Measurements from ENCODE around the gene RUFY3.
"Not testable (repeated sequence)": the region's sequence is repeated elsewhere in the genome, so short reads cannot be mapped to it uniquely, and the experiment has no call there.

The RUFY3 gene

GRCh38 chr4:70706516-70706915 is 15.2 kb upstream of the RUFY3 start:
- DNase-seq: no peak

- peak; percentile 65 for DNase-seq
Observed at GRCh38 chr4:70709611-70710205, 12.1 kb upstream of the RUFY3 start.

DNA sequence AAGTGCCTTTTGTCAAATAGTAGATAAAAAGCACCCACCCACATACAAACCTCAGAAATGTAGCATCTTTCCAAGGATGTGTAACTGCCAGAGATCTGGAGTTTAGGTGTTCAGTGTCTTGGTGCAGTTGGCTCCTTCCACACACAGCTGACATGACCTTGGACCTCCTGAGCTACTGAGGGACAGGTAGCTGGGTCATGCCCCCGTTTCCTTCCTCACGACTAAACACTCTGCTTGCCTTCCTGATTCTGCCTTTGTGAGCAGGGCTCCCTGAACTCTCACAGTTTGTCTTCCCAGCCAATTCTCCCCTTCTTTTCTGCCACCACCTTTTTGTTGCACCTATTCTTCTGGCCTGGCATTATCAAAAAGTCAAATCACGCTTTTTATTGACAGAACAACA is 10.2 kb upstream of the RUFY3 start:
- no peak for DNase-seq

- DNase-seq: no peak
Observed at GRCh38 chr4:70712150-70712549, 9.6 kb upstream of the RUFY3 start.

DNA sequence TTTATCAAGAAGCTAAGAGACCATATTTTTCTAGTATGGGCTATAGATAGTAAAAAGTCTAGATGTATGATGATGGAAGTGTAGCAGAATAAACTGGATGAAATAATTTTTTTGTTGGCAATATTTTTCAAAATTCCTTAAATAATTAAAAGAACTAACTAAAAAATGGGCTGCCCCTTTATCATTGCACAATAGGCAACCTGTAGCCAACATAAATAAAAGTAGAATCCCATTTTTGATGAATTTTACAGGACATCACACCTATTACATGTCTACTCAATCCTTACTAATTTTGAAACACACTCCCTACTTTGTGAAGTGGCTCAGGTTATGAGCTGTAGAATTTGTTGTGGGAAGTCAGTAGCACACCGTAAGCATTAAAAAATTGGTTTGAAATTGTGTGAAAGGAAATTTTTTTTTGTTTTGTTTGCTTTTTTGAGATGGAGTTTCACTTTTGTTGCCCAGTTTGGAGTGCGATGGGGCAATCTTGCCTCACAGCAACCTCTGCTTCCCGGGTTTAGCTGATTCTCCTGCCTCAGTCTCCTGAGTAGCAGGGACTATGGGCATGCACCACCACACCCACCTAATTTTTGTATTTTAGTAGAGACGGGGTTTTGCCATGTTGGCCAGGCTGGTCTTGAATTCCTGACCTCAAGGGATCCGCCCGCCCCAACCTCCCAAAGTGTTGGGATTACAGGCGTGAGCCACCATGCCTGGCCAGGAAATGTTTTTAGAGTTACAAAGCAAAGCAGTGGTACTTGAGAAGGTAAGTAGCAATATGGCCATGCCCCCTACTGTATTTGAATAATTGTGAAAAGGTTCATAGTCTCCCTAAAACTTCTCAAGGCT is 8.9 kb upstream of the RUFY3 start:
- DNase-seq: no peak

DNA sequence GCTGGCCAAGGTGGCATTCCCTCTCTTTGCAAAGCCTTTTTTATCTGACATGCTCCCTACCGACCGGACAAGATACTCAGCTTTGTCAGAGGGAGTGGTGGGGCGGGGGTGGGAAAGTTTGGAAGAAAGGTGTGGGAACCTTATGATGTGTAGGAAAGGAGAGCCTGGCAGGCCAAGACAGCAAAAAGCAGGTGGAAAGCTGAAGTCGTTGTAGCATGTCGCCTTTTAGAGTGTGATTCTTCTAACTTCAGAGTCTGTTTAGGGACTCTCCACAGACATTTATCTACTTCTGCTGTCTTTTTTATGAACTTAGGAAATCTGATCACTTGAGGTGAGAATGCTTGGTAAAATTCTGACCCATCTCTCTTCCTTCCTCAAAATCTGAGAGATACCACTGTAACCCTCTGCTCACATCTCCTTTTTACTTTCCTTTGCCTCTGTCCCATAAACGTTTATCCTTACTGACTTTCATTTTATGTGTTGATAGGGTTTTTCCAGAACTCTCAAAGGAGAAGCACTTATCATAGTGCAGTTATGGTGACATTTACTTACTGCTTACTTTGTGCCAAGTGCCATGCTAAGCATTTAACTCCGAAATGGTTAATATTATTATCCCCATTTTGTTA is 8.2 kb upstream of the RUFY3 start:
- no peak for DNase-seq

- DNase-seq: no peak
Observed at GRCh38 chr4:70714079-70714887, 7.5 kb upstream of the RUFY3 start.

- no peak for DNase-seq
Observed at GRCh38 chr4:70715097-70715496, 6.7 kb upstream of the RUFY3 start.

DNA sequence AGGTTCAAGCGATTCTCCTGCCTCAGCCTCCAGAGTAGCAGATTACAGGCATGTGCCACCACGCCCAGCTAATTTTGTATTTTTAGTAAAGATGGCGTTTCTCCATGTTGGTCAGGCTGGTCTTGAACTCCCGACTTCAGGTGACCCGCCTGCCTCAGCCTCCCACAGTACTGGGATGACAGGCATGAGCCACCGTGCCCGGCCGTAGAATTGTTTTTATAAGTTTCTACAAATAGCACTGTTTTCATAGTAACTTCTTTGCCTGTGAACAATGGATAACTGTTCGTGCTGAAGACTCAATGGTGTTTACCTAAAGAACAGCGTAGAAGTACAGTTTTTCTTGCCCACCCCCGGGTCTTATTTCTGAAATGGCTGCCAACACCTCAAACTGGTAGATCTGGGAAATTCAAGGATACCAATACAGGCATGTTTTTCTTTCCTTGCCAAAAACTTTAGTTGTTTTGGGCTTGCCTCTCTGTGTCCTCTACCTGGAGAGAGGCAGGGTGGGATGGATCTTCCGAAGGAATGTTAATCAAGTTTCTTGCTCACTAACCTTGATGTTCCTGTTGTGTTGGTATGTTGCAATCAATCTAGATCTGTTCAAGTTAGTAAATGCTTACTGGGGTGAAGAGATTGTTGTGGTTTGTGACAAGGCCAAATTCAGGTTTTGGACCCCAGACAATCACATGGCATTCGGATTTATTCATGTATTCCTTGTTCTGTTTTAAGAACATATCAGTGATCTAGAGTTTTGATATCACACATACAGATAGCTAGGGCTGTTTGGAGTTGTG is 2.8 kb upstream of the RUFY3 start:
- DNase-seq: no peak

- peak; percentile 63 for DNase-seq
Observed at GRCh38 chr4:70722199-70722791, 531 bp downstream of the RUFY3 start.

- DNase-seq: no peak
Observed at GRCh38 chr4:70724463-70724862, 2.7 kb downstream of the RUFY3 start.

DNA sequence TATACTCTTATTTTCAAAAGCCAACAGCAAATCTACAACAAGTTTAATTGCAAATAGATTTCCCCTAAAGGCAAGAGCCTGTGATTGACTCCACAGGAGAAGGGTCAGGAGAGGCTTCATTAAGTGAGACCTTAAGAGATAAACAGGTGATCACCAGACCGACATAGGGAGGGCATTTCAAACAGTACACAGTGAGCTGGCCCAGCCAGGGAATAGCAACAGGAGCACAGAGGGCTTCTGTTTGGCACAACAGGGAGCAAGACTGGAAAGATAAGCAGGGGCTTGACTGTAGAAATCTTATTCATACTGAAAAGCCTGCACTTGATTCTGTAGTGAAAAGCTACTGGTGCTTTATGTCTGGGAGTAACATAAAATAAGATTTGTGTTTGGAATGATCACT is 3.9 kb downstream of the RUFY3 start:
- DNase-seq: no peak

- DNase-seq: not testable (repeated sequence)
Observed at GRCh38 chr4:70726515-70726914, 4.8 kb downstream of the RUFY3 start.

GRCh38 chr4:70728091-70728490 is 6.3 kb downstream of the RUFY3 start:
- no peak for DNase-seq

GRCh38 chr4:70732878-70733277 is 11.1 kb downstream of the RUFY3 start:
- DNase-seq: not testable (repeated sequence)

- no peak for DNase-seq
Observed at GRCh38 chr4:70734168-70734954, 12.6 kb downstream of the RUFY3 start.

DNA sequence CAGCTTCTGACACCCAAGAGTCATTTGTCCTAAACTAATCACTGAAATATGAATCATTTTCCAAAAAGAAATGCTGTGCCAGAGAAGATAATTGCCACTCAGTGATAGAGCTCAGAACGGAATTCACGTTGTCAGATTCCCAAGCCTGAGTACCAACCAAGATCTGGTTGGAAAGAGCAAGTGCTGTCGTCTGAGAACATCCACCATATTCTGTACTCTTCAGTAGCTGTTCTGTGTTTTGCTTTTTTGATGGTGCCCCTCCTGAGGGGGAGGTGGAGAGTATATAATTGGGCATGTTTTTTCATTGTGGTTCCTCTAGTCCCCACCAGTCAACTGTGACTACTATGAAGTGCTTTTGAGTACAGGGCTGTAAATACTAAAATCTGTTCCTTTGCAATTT is 13.2 kb downstream of the RUFY3 start:
- no peak for DNase-seq

GRCh38 chr4:70735915-70736314 is 14.2 kb downstream of the RUFY3 start:
- DNase-seq: not testable (repeated sequence)

DNA sequence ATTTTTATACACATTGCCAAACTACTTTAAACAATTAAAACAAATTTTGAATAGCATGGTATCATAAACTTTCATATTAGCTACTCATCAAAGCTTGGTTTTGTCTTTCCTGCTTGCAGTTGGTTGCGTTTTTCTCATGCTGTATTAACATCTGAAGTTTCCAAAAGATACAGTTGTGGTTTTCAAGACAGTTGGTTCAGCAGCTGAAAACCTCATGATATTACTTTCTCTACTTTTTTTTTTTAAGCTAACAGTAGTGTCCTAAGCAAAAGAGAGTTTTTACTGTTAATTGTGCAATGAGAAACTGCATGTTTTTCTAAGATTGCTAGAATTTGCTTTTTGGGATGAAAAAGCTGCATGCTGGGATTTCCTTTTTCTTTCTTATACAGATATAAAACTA is 15.2 kb downstream of the RUFY3 start:
- DNase-seq: no peak

- no peak for DNase-seq
Observed at GRCh38 chr4:70737409-70737808, 15.6 kb downstream of the RUFY3 start.
